Right ventricle myocardium superior (tissue), 1 donor: ENCODE measurements around the gene NKAIN2. TPM values are rescaled to one million over a fixed set of nuclear protein-coding genes. Genes with fewer than 3 reads are reported as not detected.
A peak's percentile ranks its signal among the peaks of the same experiment; 100 is the strongest.
"Not testable (repeated sequence)": the region's sequence is repeated elsewhere in the genome, so short reads cannot be mapped to it uniquely, and the experiment has no call there.

Experiments used
- ATAC-seq: fragments of 200-7000 bp; cut with Tn5 transposase; one replicate; pipeline ENCODE4 v1.9.1; 2020; ENCODE audit warnings: mild to moderate bottlenecking; ENCODE audit not compliant: poor library complexity
- DNase-seq: peaks from one replicate; pipeline ENCODE4 v3.0.0-alpha.2; 2020
- intact Hi-C: fragments of 100-400 bp; cut with DNase I; formaldehyde crosslinking; loops from one replicate; pipeline ENCODE4 v1.11.2; 2022
- total RNA-seq: library from RNA; stranded (reverse); fragmentation: NEBNext Ultra II Directional; extraction: Animal tissue kit (Norgen Biotek cat#: 25700); gene quantifications from one replicate; pipeline ENCODE4 v1.2.1, GENCODE V29; 2021
- donor health status: DM: no; HTN: yes; CAD: no; lungs with severe emphysema.

Gene NKAIN2
- total RNA-seq, 1 donor from 2014 or later = 0.22 TPM

- intact Hi-C loops = no loop called here
- ATAC-seq (peak; percentile 98), DNase-seq (no peak)
Measured at GRCh38 chr6:124002377-124003081, 198.9 kb downstream of the NKAIN2 start.

- intact Hi-C loops = no loop called here
- DNase-seq = no peak
- ATAC-seq = no peak
Measured at GRCh38 chr6:124007266-124007665, 203.6 kb downstream of the NKAIN2 start.

DNA sequence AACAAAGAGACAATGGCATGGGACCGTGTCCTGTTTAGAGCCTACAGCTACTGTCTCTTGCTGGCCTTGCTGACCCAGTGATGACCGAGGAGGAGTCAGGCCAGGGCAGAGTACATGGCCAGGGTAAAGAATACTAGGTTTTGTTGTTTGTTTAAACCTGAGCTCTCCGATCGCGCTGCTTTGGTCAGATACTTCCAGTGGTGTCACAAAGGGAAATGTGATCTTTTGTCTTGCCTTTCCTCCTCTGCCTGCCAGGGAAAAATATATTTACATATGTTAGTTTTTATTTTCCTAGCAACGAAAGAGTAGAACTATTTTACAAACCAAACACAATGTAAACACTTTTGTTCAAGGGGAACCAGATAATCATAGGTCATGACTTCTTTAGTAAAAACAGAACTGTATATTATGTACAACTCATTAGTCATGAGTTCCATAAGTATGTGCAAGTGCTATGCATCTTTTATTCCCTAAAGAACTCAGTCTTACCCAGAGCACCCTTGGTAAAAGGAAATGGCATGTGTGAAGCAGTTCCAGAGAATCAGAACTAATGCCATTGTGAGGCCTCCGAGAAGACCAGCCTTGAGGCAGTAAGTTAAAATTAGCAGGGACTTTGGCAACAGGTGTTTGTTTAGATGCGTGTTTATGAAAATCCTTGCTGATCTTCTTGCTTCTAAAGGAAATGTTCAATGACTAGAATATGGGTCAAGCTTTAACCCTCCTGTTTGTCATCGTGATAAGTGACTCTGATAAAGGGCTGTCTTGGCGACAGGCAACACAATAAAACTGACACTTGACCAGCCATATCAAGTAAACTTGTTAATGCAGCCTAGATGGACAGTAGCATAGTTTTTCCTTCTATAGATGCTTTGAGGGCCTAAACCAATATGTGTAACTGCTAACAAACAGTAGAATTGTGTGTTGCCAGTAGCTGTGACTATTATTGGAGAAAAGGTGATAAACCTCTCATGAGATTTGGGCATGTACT is 204.6 kb downstream of the NKAIN2 start:
- no peak for DNase-seq
- no peak for ATAC-seq
- intact Hi-C loops = no loop called here

- intact Hi-C loops = no loop called here
- DNase-seq = no peak
- ATAC-seq = no peak
Measured at GRCh38 chr6:124008988-124009765, 205.5 kb downstream of the NKAIN2 start.

DNA sequence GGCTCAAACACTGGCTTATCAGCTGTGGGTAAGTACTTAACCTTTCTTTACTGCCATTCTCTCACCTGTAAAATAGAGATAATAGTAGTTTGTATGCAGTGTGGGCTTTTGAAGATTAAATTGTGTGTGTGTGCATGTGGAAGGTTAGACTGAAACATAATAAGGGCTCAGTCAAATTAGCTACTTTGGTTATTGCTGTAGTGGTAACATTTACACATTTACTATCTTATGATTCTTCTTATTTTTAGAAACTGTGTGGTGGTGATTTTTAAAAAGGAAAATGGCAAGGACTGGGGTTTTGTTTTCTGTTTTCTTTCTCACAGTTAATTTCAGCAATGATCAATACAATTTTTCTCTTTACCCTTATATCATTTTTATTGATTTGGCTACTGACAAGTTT is 206.9 kb downstream of the NKAIN2 start:
- ATAC-seq = no peak
- intact Hi-C loops = no loop called here
- no peak for DNase-seq

GRCh38 chr6:124011180-124011579 is 207.5 kb downstream of the NKAIN2 start:
- intact Hi-C loops = no loop called here
- DNase-seq (no peak), ATAC-seq (no peak)

GRCh38 chr6:124022051-124022450 is 218.4 kb downstream of the NKAIN2 start:
- DNase-seq, ATAC-seq, intact Hi-C loops: not testable (repeated sequence)

GRCh38 chr6:124022641-124023040 is 219.0 kb downstream of the NKAIN2 start:
- ATAC-seq (no peak), DNase-seq (no peak)
- intact Hi-C loops = no loop called here

- DNase-seq (no peak), ATAC-seq (no peak)
- intact Hi-C loops = no loop called here
Measured at GRCh38 chr6:124026694-124027093, 223.0 kb downstream of the NKAIN2 start.

GRCh38 chr6:124027392-124027791 is 223.7 kb downstream of the NKAIN2 start:
- no peak for DNase-seq
- intact Hi-C loops = no loop called here
- ATAC-seq = no peak

GRCh38 chr6:124028117-124028516 is 224.5 kb downstream of the NKAIN2 start:
- no peak for ATAC-seq
- intact Hi-C loops = no loop called here

GRCh38 chr6:124029567-124029966 is 225.9 kb downstream of the NKAIN2 start:
- no peak for DNase-seq
- intact Hi-C loops = no loop called here
- ATAC-seq = no peak

More at GRCh38 chr6:124028117-124028516, 224.5 kb downstream of the NKAIN2 start:
- no peak for DNase-seq

GRCh38 chr6:124033501-124033900 is 229.8 kb downstream of the NKAIN2 start:
- intact Hi-C loops = no loop called here
- no peak for DNase-seq
- no peak for ATAC-seq

DNA sequence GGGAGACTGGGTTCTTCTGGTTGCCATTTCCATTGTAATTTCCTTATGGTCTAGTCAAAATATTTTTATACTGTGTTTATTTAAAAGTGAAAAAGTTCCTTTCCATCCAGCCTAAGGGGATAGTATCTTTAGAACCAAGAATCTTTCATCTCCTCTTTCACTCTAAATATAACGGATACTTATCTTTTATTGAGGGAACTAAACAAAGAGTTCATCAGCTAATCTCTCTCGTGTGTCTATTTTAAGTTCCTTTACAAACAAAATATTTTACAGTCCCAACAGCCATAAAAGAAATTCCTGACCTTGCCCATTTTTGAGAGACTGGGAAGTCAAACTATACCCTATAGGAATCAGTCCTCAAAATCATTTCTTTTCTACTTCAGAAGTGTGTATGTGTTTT is 232.7 kb downstream of the NKAIN2 start:
- ATAC-seq (no peak), DNase-seq (no peak)
- intact Hi-C loops = no loop called here

GRCh38 chr6:124040655-124041054 is 237.0 kb downstream of the NKAIN2 start:
- no peak for DNase-seq
- intact Hi-C loops = loop anchor here (10.0 kb wide), 1 partner anchor 236 kb away; the partner anchor contains the start of gene NKAIN2
- no peak for ATAC-seq

DNA sequence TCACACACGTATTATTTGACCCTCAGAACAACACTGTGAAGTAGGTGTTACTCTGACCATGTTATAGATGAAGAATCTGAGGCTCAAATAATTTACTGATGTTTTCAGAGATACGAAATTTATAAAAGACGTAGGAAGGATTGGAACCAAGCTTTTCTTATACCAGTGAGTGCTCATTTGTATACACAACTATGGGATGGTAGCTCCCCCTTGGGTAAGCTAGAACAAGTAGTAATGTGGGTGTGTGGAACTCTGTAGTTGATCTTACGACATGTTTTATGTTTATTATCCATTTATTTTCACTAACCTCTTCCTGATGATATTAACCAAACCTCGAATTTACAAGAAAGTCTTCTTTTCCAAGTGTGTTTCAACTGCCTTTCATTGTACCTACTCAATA is 248.5 kb downstream of the NKAIN2 start:
- intact Hi-C loops = no loop called here

GRCh38 chr6:124053315-124053714 is 249.7 kb downstream of the NKAIN2 start:
- DNase-seq (no peak), ATAC-seq (no peak)
- intact Hi-C loops = no loop called here

More for the DNA sequence above, 248.5 kb downstream of the NKAIN2 start:
- no peak for ATAC-seq
- no peak for DNase-seq

- no peak for ATAC-seq
- intact Hi-C loops = no loop called here
- DNase-seq = no peak
Measured at GRCh38 chr6:124054034-124054433, 250.4 kb downstream of the NKAIN2 start.

DNA sequence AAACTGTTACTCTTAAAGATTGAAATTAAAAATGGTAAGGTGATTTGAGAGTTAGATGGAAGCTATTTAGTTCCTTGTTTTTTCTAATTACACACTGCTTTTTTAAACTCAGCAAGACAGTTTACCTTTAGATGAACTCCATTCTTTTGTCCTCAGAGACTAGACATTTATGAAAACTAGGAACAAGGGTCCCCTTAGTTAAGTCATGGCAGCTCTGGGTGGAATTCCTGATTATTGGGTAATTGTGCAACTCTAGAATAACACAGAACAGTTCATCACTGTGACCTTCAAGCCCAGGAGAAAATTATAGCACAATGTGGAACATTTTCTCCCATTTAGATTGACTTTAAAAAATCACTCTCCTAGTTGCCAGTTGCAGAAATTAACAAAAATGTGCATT is 251.7 kb downstream of the NKAIN2 start:
- intact Hi-C loops = no loop called here

More for the DNA sequence above, 251.7 kb downstream of the NKAIN2 start:
- ATAC-seq (no peak), DNase-seq (no peak)
